Stimulated activated naive CD8-positive, alpha-beta T cell treated with anti-CD3 and anti-CD28 coated beads, Interleukin-15, amount 100 ng/mL, for 72 hours (primary cell): ENCODE data around the gene FKBP4.

ENCODE experiments used
- ATAC-seq: fragments of 150-1000 bp; cut with Tn5 transposase; 2 replicates; pipeline ENCODE4 v1.10.0; 2021; ENCODE audit warnings: mild to moderate bottlenecking, moderate library complexity
- DNase-seq, 2 donors: peaks; one replicate each; pipeline ENCODE4 v3.0.0; 2021 to 2022
- H3K27ac Mint-ChIP-seq, 2 donors: one replicate each; pipeline ENCODE4 v1.8.0; 2022; ENCODE audit warnings: mild to moderate bottlenecking in 2 of 2, mixed read lengths in 2 of 2, moderate library complexity in 2 of 2
- H3K27me3 Mint-ChIP-seq: one replicate; pipeline ENCODE4 v1.8.0; 2022; ENCODE audit warnings: mixed read lengths
- H3K4me1 Mint-ChIP-seq: one replicate; pipeline ENCODE4 v1.8.0; 2022; ENCODE audit warnings: mild to moderate bottlenecking, mixed read lengths
- H3K4me3 Mint-ChIP-seq, 2 donors: one replicate each; pipeline ENCODE4 v1.8.0; 2022; ENCODE audit warnings: mild to moderate bottlenecking in 2 of 2, mixed read lengths in 2 of 2, moderate library complexity in 1 of 2
- H3K9me3 Mint-ChIP-seq, 2 donors: one replicate each; pipeline ENCODE4 v1.8.0; 2022; ENCODE audit warnings: mixed read lengths in 2 of 2

Gene FKBP4

DNA sequence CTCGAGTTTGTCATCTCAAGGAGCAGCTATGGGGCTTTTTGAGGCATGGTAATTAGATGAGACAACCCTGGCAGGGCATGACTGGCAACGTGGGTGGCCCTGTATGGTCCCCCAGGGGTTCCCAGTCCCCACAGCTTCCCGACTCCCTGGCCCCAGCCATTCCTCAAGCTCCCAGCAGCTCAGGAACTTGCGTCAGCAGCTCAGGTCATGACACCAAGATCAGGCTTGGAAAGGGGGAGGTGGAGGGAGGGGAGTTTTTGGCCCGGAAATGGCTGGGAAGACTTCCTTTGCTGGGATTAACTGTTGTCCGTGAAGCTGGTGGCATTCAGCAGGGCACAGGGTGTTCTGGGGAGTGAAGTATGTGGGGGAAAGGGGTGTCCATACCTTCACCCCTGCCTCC is 50.5 kb downstream of the FKBP4 start:
- Mint-ChIP-seq H3K4me3 (no peak overlapping the region), H3K27me3 (no peaks in the 10 kb centered on the region), H3K4me1 (peaks cover 5% of the 10 kb centered on the region), H3K27ac (no peak overlapping the region), H3K9me3 (no peaks in the 10 kb centered on the region)
- no peak for DNase-seq
- ATAC-seq = no peak

GRCh38 chr12:2851931-2852330 is 57.2 kb downstream of the FKBP4 start:
- Mint-ChIP-seq H3K27ac (peak overlapping the region in 1 of 2 donors; percentile 19), H3K4me1 (peaks cover 5% of the 10 kb centered on the region), H3K4me3 (no peak overlapping the region), H3K27me3 (no peaks in the 10 kb centered on the region), H3K9me3 (no peaks in the 10 kb centered on the region)
- ATAC-seq = no peak
- DNase-seq = no peak

DNA sequence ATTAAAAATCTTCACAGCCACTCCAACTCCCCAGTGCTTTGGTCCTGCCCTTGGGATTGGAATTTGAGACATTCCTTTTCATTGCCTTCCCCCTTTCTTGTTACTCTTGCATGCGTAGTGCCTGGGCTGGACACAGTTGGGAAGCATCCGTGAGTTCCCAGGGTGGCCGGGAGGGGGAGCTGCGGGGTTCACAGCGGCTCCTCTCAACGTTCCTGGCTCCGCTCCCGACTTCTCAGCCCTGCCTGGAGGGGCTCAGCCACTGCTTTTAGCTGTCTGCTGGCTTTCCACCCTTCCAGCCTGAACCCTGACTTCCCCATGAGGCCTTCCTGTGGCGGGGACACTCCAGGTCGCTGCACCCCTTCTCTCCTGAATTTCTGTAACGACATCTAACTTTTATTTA is 58.9 kb downstream of the FKBP4 start:
- H3K4me1 Mint-ChIP-seq = peaks cover 5% of the 10 kb centered on the region
- H3K4me3 Mint-ChIP-seq = no peak overlapping the region
- no peaks in the 10 kb centered on the region for H3K27me3 Mint-ChIP-seq
- peak; percentile 56 for ATAC-seq
- no peaks in the 10 kb centered on the region for H3K9me3 Mint-ChIP-seq
- peak overlapping the region in 1 of 2 donors; percentile 96 for H3K27ac Mint-ChIP-seq
- peak; percentile 38 for DNase-seq
